ENCODE measurements around the gene MARCHF4. TPM values are rescaled to one million over a fixed set of nuclear protein-coding genes. Genes with fewer than 3 reads are reported as not detected.

MARCHF4 gene
- total and polyA plus RNA-seq, 2 of the 8 experiments (the other 6 are each of a cell fraction or from before 2014, with no cell fraction given), result 1.9 to 2.9 TPM

DNA sequence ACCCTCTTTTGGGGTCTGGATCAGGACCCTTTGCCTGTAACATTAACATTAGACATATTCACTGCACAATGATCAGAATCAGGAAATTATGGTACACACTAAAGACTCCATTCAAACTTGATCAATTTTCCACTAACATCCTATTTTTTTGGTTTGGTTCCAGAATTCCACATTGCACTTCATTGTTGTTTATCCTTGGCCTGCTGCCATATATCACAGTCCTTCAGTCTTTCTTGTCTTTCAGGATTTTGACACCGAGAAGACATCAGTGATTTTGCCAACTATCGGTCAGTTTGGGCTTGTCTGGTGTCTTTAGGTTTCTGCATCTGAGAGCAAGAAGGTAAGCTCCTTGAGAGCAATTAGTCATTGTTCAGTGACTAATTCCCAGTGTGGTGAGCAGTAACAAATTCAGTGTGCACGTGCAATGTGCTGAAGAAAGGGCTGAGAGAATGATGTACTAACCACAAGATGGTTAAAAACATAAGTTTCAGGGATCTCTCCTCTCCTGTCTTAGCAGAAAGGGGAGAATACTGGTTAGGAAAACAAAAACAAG is 23.5 kb downstream of the MARCHF4 start:
- Histone ChIP-seq H3K4me1 (replicated peaks in 1 of 4; ENCODE audit: control insufficient read depth in 3 of 4, insufficient read depth in 4 of 4, low read length in 3 of 4) (peaks cover 7 to 28% (median 22%) of the 10 kb centered on the region in 4 experiments), H3K4me2 (ENCODE audit: insufficient read depth in 1 of 2, low read depth in 2 of 2, low read length in 2 of 2) (peak overlapping the region in 1 of 2 experiments; percentile 46; a peak in 1 of 4 replicates)
- TF ChIP-seq, protein P1, sequence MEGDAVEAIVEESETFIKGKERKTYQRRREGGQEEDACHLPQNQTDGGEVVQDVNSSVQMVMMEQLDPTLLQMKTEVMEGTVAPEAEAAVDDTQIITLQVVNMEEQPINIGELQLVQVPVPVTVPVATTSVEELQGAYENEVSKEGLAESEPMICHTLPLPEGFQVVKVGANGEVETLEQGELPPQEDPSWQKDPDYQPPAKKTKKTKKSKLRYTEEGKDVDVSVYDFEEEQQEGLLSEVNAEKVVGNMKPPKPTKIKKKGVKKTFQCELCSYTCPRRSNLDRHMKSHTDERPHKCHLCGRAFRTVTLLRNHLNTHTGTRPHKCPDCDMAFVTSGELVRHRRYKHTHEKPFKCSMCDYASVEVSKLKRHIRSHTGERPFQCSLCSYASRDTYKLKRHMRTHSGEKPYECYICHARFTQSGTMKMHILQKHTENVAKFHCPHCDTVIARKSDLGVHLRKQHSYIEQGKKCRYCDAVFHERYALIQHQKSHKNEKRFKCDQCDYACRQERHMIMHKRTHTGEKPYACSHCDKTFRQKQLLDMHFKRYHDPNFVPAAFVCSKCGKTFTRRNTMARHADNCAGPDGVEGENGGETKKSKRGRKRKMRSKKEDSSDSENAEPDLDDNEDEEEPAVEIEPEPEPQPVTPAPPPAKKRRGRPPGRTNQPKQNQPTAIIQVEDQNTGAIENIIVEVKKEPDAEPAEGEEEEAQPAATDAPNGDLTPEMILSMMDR (IDR thresholded peaks at IDR 0.05; ENCODE audit: control extremely low read depth in 1 of 3, insufficient read depth in 1 of 3, low read depth in 1 of 3, low read length in 3 of 3), result no peak
- no peak for TF ChIP-seq EGR1 (IDR thresholded peaks at IDR 0.05; ENCODE audit: borderline replicate concordance, low read depth, low read length)
- TF ChIP-seq BCL11A (IDR thresholded peaks at IDR 0.05; ENCODE audit: low read depth in 2 of 2, low read length in 2 of 2), result no peak
- no peak for TF ChIP-seq SIN3A (conservative IDR thresholded peaks at IDR 0.05 in 1 of 2, IDR thresholded peaks at IDR 0.05 in 1 of 2; ENCODE audit: low read depth in 1 of 2, low read length in 2 of 2)
- no peak for TF ChIP-seq BRCA1 (IDR thresholded peaks at IDR 0.05; ENCODE audit: low read depth, low read length)
- no peak for TF ChIP-seq RNF2 (IDR thresholded peaks at IDR 0.05; ENCODE audit: borderline replicate concordance, low read depth, low read length, missing control alignments, poor library complexity, severe bottlenecking)
- no peak for TF ChIP-seq SP1 (IDR thresholded peaks at IDR 0.05; ENCODE audit: low read depth, low read length)
- TF ChIP-seq SP4 (IDR thresholded peaks at IDR 0.05; ENCODE audit: low read length), result no peak
- TF ChIP-seq, protein P2, sequence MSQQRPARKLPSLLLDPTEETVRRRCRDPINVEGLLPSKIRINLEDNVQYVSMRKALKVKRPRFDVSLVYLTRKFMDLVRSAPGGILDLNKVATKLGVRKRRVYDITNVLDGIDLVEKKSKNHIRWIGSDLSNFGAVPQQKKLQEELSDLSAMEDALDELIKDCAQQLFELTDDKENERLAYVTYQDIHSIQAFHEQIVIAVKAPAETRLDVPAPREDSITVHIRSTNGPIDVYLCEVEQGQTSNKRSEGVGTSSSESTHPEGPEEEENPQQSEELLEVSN (IDR thresholded peaks at IDR 0.05), result no peak

More for the DNA sequence above, 23.5 kb downstream of the MARCHF4 start:
- ChIA-PET POLR2A (ENCODE audit: partially characterized antibody) (interaction anchor here (0.7 to 1.4 kb wide), 5 partner anchors 9 to 150 kb away, joined by 3 to 6 read pairs (median 3); partner anchors contain the start of genes MARCHF4 and RPL37A), CTCF (ENCODE audit: partially characterized antibody) (interaction anchor here (0.8 to 1.1 kb wide), 4 partner anchors 15 to 56 kb away, joined by 3 to 4 read pairs (median 4); no protein-coding TSS in a partner anchor)
- DNase-seq (ENCODE audit: low read depth in 1 of 2, low spot score in 2 of 2) (no peak), FAIRE-seq (no peak)
- no peak overlapping the region for H3K56ac ChIP-seq (replicated peaks; ENCODE audit: insufficient read length, low read depth, low read length)
- no peaks in the 10 kb centered on the region for H3K27me3 ChIP-seq (replicated peaks in 1 of 4; ENCODE audit: control insufficient read depth in 3 of 4, extremely low read depth in 1 of 4, insufficient read depth in 3 of 4, low read length in 3 of 4)
- no peak overlapping the region for H2BK20ac ChIP-seq (ENCODE audit: low read length)
- no peaks in the 10 kb centered on the region for H3K9me3 ChIP-seq (ENCODE audit: insufficient read depth in 2 of 2, low read depth in 1 of 2, low read length in 1 of 2)
- no peak overlapping the region for H3K23ac ChIP-seq (ENCODE audit: insufficient read length)
- no peak overlapping the region for H2AFZ ChIP-seq (ENCODE audit: low read length)
- no peak overlapping the region for H4K8ac ChIP-seq (ENCODE audit: extremely low read depth, insufficient read depth, low read length)
- no peak overlapping the region for H3K9ac ChIP-seq (replicated peaks in 1 of 4; ENCODE audit: extremely low read depth in 1 of 4, low read depth in 3 of 4, low read length in 3 of 4)
- no peak overlapping the region for H4K91ac ChIP-seq (replicated peaks; ENCODE audit: insufficient read length, low read length)
- 76% methylated on average over 3 of the region's 3 CpGs; no CpG with 5 or more reads in 1 of the 2 experiments for WGBS, 2 experiments (ENCODE audit: extremely low coverage in 1 of 2, insufficient coverage in 1 of 2, insufficient read length in 1 of 2, insufficient replicate concordance in 2 of 2, low coverage in 1 of 2, low lambda C conversion rate in 2 of 2, missing lambda C conversion rate in 1 of 2)
- no peak overlapping the region for H2BK15ac ChIP-seq (ENCODE audit: low read length)
- peak overlapping the region; percentile 29; the same call in 1 of the 2 replicates for H2BK12ac ChIP-seq (ENCODE audit: low read depth, low read length)
- H3K4ac ChIP-seq (replicated peaks; ENCODE audit: insufficient read length, low read depth, low read length), result no peak overlapping the region
- no peaks in the 10 kb centered on the region for H3K79me1 ChIP-seq (ENCODE audit: low read depth, low read length)
- H3K18ac ChIP-seq (ENCODE audit: extremely low read depth, low read length), result no peak overlapping the region
- no peaks in the 10 kb centered on the region for H3K79me2 ChIP-seq (ENCODE audit: control insufficient read depth in 1 of 2, insufficient read depth in 2 of 2, low read length in 2 of 2)
- no peak overlapping the region for H4K5ac ChIP-seq (ENCODE audit: insufficient read length, low read depth, low read length)
- no peak overlapping the region for H3K4me3 ChIP-seq (ENCODE audit: extremely low read depth in 1 of 4, insufficient read depth in 2 of 4, low read depth in 3 of 4, low read length in 4 of 4)
- H2BK5ac ChIP-seq (ENCODE audit: low read depth, low read length), result no peak overlapping the region
- peaks cover 4% of the 10 kb centered on the region; the same call in 1 of the 2 replicates for H3K23me2 ChIP-seq (ENCODE audit: low read depth, low read length)
- H3K14ac ChIP-seq (ENCODE audit: insufficient read length), result no peak overlapping the region
- H2BK120ac ChIP-seq (replicated peaks; ENCODE audit: low read depth, low read length), result no peak overlapping the region
- H2AK5ac ChIP-seq (ENCODE audit: low read depth, low read length), result no peak overlapping the region
- H4K20me1 ChIP-seq (replicated peaks in 1 of 2; ENCODE audit: control insufficient read depth in 1 of 2, insufficient read depth in 2 of 2, low read length in 2 of 2), result no peaks in the 10 kb centered on the region
- no peak overlapping the region for H3K27ac ChIP-seq (ENCODE audit: low read depth, low read length)
- no peaks in the 10 kb centered on the region for H3K36me3 ChIP-seq (ENCODE audit: control insufficient read depth in 2 of 4, insufficient read depth in 4 of 4, low read length in 3 of 4)

Data from H1 (cell line).